ENCODE results near the gene ETNK2.

ETNK2 gene

GRCh38 chr1:204130981-204131892 lies 20.6 kb downstream of the ETNK2 start:
- Histone ChIP-seq H3K27me3 (ENCODE audit: insufficient read depth, low read length) (no peaks in the 10 kb centered on the region), H3K9me3 (ENCODE audit: insufficient read depth, low read depth, low read length) (no peaks in the 10 kb centered on the region), H3K27ac (ENCODE audit: low read depth, low read length) (peak overlapping the region; percentile 28; the same call in 1 of the 2 replicates), H3K4me1 (ENCODE audit: insufficient read depth, low read length) (peaks cover 9% of the 10 kb centered on the region), H3K4me3 (ENCODE audit: low read length) (no peak overlapping the region), H3K9ac (ENCODE audit: low read depth, low read length) (no peak overlapping the region), H3K36me3 (ENCODE audit: insufficient read depth, low read length) (peaks cover 29% of the 10 kb centered on the region)
- 87% methylated on average over 11 of the region's 11 CpGs for WGBS

DNA sequence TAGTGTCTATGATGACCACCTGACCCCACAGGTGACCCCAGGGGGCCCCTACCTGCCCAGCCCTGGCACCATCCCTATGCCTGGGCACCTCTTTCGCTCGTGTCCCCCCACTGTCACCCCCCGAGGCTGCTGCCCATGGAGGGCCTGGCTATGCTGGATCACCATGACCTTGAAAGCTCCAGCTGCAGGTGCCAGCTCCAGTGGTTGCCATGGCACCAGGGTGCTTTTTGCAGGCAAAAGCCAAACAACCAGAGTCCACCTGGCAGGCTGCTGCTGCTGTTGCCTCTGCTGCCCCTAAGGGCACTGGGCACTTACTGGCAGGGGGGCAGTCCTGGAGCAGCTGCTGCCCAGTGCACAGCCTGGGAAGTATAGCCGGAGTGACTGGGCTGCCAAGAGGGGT lies 21.7 kb downstream of the ETNK2 start:
- peaks cover 9% of the 10 kb centered on the region for H3K4me1 ChIP-seq (ENCODE audit: insufficient read depth, low read length)
- no peaks in the 10 kb centered on the region for H3K9me3 ChIP-seq (ENCODE audit: insufficient read depth, low read depth, low read length)
- 88% methylated on average over 4 of the region's 4 CpGs for WGBS
- no peak overlapping the region for H3K4me3 ChIP-seq (ENCODE audit: low read length)
- peaks cover 39% of the 10 kb centered on the region for H3K36me3 ChIP-seq (ENCODE audit: insufficient read depth, low read length)
- no peaks in the 10 kb centered on the region for H3K27me3 ChIP-seq (ENCODE audit: insufficient read depth, low read length)
- no peak overlapping the region for H3K9ac ChIP-seq (ENCODE audit: low read depth, low read length)
- no peak overlapping the region for H3K27ac ChIP-seq (ENCODE audit: low read depth, low read length)

- peak overlapping the region; percentile 39 for H3K4me3 ChIP-seq (ENCODE audit: low read length)
- WGBS, result 38% methylated on average over 26 of the region's 29 CpGs
Observed at GRCh38 chr1:204128964-204129896, 22.6 kb downstream of the ETNK2 start.

GRCh38 chr1:204128464-204128963 lies 23.3 kb downstream of the ETNK2 start:
- H3K4me1 ChIP-seq (ENCODE audit: insufficient read depth, low read length), result peaks cover 9% of the 10 kb centered on the region
- no peaks in the 10 kb centered on the region for H3K27me3 ChIP-seq (ENCODE audit: insufficient read depth, low read length)
- no peak overlapping the region for H3K9ac ChIP-seq (ENCODE audit: low read depth, low read length)
- 78% methylated on average over 4 of the region's 4 CpGs for WGBS
- H3K27ac ChIP-seq (ENCODE audit: low read depth, low read length), result 0 out of 2 replicates have a peak overlapping the region, but pooled peaks have one; percentile 1
- H3K9me3 ChIP-seq (ENCODE audit: insufficient read depth, low read depth, low read length), result no peaks in the 10 kb centered on the region
- no peak overlapping the region for H3K4me3 ChIP-seq (ENCODE audit: low read length)
- peaks cover 47% of the 10 kb centered on the region for H3K36me3 ChIP-seq (ENCODE audit: insufficient read depth, low read length)

More at GRCh38 chr1:204128964-204129896, 22.6 kb downstream of the ETNK2 start:
- H3K36me3 ChIP-seq (ENCODE audit: insufficient read depth, low read length), result peaks cover 45% of the 10 kb centered on the region
- H3K9me3 ChIP-seq (ENCODE audit: insufficient read depth, low read depth, low read length), result no peaks in the 10 kb centered on the region
- peak overlapping the region; percentile 30; the same call in 1 of the 2 replicates for H3K9ac ChIP-seq (ENCODE audit: low read depth, low read length)
- peak overlapping the region; percentile 51 for H3K27ac ChIP-seq (ENCODE audit: low read depth, low read length)
- H3K4me1 ChIP-seq (ENCODE audit: insufficient read depth, low read length), result peaks cover 9% of the 10 kb centered on the region
- H3K27me3 ChIP-seq (ENCODE audit: insufficient read depth, low read length), result no peaks in the 10 kb centered on the region

DNA sequence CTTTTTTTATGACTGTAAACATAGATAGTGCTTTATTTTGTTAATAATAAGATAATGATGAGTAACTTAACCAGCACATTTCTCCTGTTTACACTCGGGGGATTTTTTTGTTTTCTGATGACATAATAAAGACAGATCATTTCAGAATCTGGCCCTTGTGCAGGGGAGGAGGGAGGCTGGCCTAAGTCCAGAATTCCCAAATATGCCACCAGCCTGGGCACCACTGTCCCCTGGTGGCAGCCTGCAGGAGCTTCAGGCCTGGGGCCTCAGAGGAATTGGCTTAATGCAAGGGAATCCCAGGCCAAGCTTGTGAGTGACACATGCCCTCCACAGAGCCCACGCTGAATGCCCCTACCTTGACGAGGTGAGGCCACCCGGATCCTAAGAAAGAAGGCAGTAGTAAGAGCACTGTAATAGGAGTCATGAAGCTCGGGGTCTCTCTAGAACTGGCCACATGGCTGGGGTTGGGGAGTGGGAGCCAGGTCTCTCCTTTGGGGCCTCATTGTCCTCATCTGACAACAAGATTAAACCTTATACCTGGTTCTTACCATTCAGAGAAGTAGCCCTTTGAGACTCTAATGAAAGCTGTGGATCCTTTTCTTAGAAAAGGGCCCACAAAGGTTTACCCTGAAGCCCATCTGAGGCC lies 24.1 kb downstream of the ETNK2 start:
- Histone ChIP-seq H3K4me1 (ENCODE audit: insufficient read depth, low read length) (peaks cover 14% of the 10 kb centered on the region), H3K9ac (ENCODE audit: low read depth, low read length) (no peak overlapping the region), H3K4me3 (ENCODE audit: low read length) (no peak overlapping the region), H3K9me3 (ENCODE audit: insufficient read depth, low read depth, low read length) (no peaks in the 10 kb centered on the region), H3K27ac (ENCODE audit: low read depth, low read length) (no peak overlapping the region), H3K27me3 (ENCODE audit: insufficient read depth, low read length) (no peaks in the 10 kb centered on the region), H3K36me3 (ENCODE audit: insufficient read depth, low read length) (peaks cover 54% of the 10 kb centered on the region)
- WGBS, result 85% methylated on average over 5 of the region's 5 CpGs

- Histone ChIP-seq H3K36me3 (ENCODE audit: insufficient read depth, low read length) (peaks cover 60% of the 10 kb centered on the region), H3K27me3 (ENCODE audit: insufficient read depth, low read length) (no peaks in the 10 kb centered on the region), H3K9ac (ENCODE audit: low read depth, low read length) (no peak overlapping the region), H3K4me3 (ENCODE audit: low read length) (no peak overlapping the region), H3K27ac (ENCODE audit: low read depth, low read length) (no peak overlapping the region), H3K4me1 (ENCODE audit: insufficient read depth, low read length) (peaks cover 14% of the 10 kb centered on the region), H3K9me3 (ENCODE audit: insufficient read depth, low read depth, low read length) (no peaks in the 10 kb centered on the region)
- 67% methylated on average over 7 of the region's 7 CpGs for WGBS
Observed at GRCh38 chr1:204126956-204127355, 24.9 kb downstream of the ETNK2 start.

- Histone ChIP-seq H3K4me3 (ENCODE audit: low read length) (no peak overlapping the region), H3K9ac (ENCODE audit: low read depth, low read length) (no peak overlapping the region), H3K36me3 (ENCODE audit: insufficient read depth, low read length) (peaks cover 66% of the 10 kb centered on the region), H3K9me3 (ENCODE audit: insufficient read depth, low read depth, low read length) (no peaks in the 10 kb centered on the region), H3K27ac (ENCODE audit: low read depth, low read length) (no peak overlapping the region), H3K27me3 (ENCODE audit: insufficient read depth, low read length) (no peaks in the 10 kb centered on the region), H3K4me1 (ENCODE audit: insufficient read depth, low read length) (peaks cover 14% of the 10 kb centered on the region)
- WGBS, result 93% methylated on average over 8 of the region's 8 CpGs
Observed at GRCh38 chr1:204126386-204126785, 25.5 kb downstream of the ETNK2 start.

DNA sequence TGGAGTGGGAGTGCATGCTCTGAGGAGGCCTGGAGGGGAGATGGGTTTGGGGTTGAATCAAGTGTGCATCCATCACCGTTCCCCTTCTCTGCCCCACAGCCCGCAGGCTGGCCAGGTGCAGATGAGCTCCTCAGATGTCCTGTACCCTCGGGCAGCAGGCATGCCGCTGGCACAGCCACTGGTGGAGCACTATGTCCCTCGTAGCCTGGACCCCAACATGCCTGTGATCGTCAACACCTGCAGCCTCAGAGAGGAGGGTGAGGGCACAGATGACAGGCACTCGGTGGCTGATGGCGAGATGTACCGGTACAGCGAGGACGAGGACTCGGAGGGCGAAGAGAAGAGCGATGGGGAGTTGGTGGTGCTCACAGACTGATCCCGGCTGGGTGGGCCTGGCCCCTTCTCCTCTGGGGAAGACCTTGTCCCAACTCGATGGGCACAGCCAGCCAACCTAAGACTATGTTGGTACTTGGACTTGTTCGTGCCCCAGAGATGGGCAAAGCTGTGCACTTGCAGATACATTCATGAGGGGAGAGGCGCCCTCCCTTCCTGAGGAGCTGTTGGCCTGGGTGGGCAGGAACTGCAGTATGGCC lies 26.0 kb downstream of the ETNK2 start:
- WGBS, result 93% methylated on average over 18 of the region's 18 CpGs

DNA sequence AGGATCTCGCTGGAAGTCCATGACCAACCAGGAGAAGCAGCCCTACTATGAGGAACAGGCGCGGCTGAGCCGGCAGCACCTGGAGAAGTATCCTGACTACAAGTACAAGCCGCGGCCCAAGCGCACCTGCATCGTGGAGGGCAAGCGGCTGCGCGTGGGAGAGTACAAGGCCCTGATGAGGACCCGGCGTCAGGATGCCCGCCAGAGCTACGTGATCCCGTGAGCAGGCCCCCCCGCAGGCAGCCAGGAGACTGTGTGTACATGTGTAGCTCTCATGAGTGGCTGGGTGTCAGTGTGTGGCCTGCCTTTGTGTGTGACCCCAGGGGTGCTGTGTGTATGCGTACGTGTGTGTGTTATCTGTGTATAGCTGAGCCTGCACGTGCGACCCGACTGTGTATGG lies 27.2 kb downstream of the ETNK2 start:
- H3K27me3 ChIP-seq (ENCODE audit: insufficient read depth, low read length), result no peaks in the 10 kb centered on the region
- 98% methylated on average over 22 of the region's 22 CpGs for WGBS
- peaks cover 80% of the 10 kb centered on the region for H3K36me3 ChIP-seq (ENCODE audit: insufficient read depth, low read length)
- peaks cover 13% of the 10 kb centered on the region; the same call in 1 of the 2 replicates for H3K4me1 ChIP-seq (ENCODE audit: insufficient read depth, low read length)
- no peak overlapping the region for H3K4me3 ChIP-seq (ENCODE audit: low read length)
- H3K9ac ChIP-seq (ENCODE audit: low read depth, low read length), result no peak overlapping the region
- no peaks in the 10 kb centered on the region for H3K9me3 ChIP-seq (ENCODE audit: insufficient read depth, low read depth, low read length)
- H3K27ac ChIP-seq (ENCODE audit: low read depth, low read length), result no peak overlapping the region

More for the DNA sequence above, 26.0 kb downstream of the ETNK2 start:
- Histone ChIP-seq H3K4me3 (ENCODE audit: low read length) (no peak overlapping the region), H3K9ac (ENCODE audit: low read depth, low read length) (no peak overlapping the region), H3K36me3 (ENCODE audit: insufficient read depth, low read length) (peaks cover 69% of the 10 kb centered on the region), H3K27me3 (ENCODE audit: insufficient read depth, low read length) (no peaks in the 10 kb centered on the region), H3K9me3 (ENCODE audit: insufficient read depth, low read depth, low read length) (no peaks in the 10 kb centered on the region), H3K4me1 (ENCODE audit: insufficient read depth, low read length) (peaks cover 14% of the 10 kb centered on the region), H3K27ac (ENCODE audit: low read depth, low read length) (no peak overlapping the region)

DNA sequence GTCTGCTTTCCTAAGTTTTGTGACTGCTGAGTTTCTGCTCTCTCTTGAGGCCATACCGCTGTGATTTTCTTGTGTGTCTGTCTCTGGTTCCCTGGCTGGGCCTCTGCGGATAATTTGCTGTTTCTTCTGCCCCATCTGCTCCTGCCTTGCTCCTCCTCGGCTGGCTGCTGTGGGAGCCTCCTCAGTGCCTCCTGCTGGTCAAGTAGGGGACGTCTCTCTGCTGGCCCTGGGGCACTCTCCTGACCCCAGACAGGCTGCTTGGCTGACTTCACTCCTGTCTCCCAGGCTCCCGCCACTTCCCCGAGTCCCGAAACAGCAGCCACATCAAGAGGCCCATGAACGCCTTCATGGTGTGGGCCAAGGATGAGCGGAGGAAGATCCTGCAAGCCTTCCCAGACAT lies 28.5 kb downstream of the ETNK2 start:
- Histone ChIP-seq H3K9me3 (ENCODE audit: insufficient read depth, low read depth, low read length) (no peaks in the 10 kb centered on the region), H3K4me3 (ENCODE audit: low read length) (no peak overlapping the region), H3K4me1 (ENCODE audit: insufficient read depth, low read length) (0 out of 2 replicates have a peak, but pooled peaks cover 5% of the 10 kb centered on the region), H3K27ac (ENCODE audit: low read depth, low read length) (no peak overlapping the region), H3K9ac (ENCODE audit: low read depth, low read length) (no peak overlapping the region), H3K27me3 (ENCODE audit: insufficient read depth, low read length) (no peaks in the 10 kb centered on the region), H3K36me3 (ENCODE audit: insufficient read depth, low read length) (peaks cover 90% of the 10 kb centered on the region)
- WGBS, result 80% methylated on average over 9 of the region's 9 CpGs

Measured in HUES64 (cell line).